HUES64 (cell line): ENCODE results near the gene CELSR1. TPM values are rescaled to one million over a fixed set of nuclear protein-coding genes. Genes with fewer than 3 reads are reported as not detected.

Source experiments
- H3K27ac ChIP-seq: 2 replicates; pipeline ENCODE4 v1.7.0; 2013; ENCODE audit warnings: low read depth, low read length, inconsistent platforms
- H3K27me3 ChIP-seq: 2 replicates; pipeline ENCODE4 v1.6.1; 2013; ENCODE audit warnings: mild to moderate bottlenecking, low read length; ENCODE audit not compliant: insufficient read depth
- H3K36me3 ChIP-seq: 2 replicates; pipeline ENCODE4 v1.6.1; 2013; ENCODE audit warnings: mild to moderate bottlenecking, low read length; ENCODE audit not compliant: insufficient read depth
- H3K4me1 ChIP-seq: 2 replicates; pipeline ENCODE4 v1.6.1; 2013; ENCODE audit warnings: mild to moderate bottlenecking, low read length, moderate library complexity; ENCODE audit not compliant: insufficient read depth
- H3K4me3 ChIP-seq: 2 replicates; pipeline ENCODE4 v1.5.1; 2013; ENCODE audit warnings: mild to moderate bottlenecking, low read length, moderate library complexity
- H3K9ac ChIP-seq: 2 replicates; pipeline ENCODE4 v1.6.1; 2013; ENCODE audit warnings: mild to moderate bottlenecking, low read depth, low read length
- H3K9me3 ChIP-seq: 2 replicates; pipeline ENCODE4 v1.6.1; 2013; ENCODE audit warnings: low read depth, low read length; ENCODE audit not compliant: insufficient read depth
- WGBS: fragments of 150-250, 120-280 bp; methylation state at CpG from one replicate; pipeline ENCODE4 v1.1.7; 2013; ENCODE audit warnings: missing lambda C conversion rate; 5-methylcytosine and 5-hydroxymethylcytosine counted together
- polyA plus RNA-seq, 2 experiments: library from polyadenylated mRNA; stranded (reverse); fragments of 50-300 nt; gene quantifications; one replicate each; pipeline ENCODE4 v1.2.3, GENCODE V29; 2013

CELSR1 gene
- 9.0 TPM for polyA plus RNA-seq (2013, experiment 1 of 2)
- polyA plus RNA-seq (2013, experiment 2 of 2) = 10.1 TPM

DNA sequence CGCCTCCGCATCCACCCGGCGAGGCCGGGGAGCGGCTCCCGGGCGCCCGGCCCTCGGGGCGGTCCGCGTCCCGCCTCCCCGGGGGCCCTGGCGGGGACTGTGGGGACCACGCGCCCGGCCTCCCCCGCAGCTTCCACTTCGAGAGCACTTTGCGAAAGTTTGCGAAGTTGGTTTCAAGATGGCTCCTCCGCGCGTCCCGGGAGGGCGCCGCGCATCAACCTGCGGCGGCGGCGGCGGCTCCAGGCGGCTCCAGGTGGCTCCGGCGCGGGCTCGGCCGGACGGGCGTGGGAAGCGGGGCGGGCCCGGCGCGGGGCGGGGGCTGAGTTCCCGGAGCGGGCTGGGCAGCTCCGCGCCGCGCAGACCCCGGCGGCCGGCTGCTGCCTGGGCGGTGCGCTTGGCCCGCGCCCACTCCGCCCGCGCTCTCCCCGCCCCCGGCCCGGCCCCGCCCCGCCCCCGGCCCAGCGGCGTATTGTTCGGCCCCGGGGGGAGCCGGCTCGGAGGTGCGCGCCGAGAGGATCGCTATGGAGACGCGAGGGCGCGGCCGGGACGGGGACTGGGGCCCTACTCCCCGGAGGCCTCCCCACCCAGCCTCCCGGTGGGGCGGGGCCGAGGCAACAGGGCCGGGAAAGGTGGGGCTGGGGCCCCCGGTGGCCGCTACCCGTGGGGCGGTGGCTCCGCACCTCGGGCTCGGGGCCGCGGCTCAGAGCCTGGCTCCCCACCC, at the start of gene CELSR1:
Gene CELSR1, minus strand, starts transcription at position 396 of the 721 bp plus-strand sequence. CDS start 450 bp downstream, outside the sequence.
- under 1% methylated on average over 101 of the region's 101 CpGs for WGBS
- Histone ChIP-seq H3K27ac (no peak within 1 kb of the TSS), H3K4me1 (no peaks in the 10 kb centered on the region), H3K27me3 (peaks cover 44% of the 10 kb centered on the region), H3K36me3 (peaks cover 17% of the 10 kb centered on the region), H3K4me3 (peak within 1 kb of the TSS; percentile 62), H3K9ac (peak within 1 kb of the TSS; percentile 66), H3K9me3 (no peaks in the 10 kb centered on the region)

DNA sequence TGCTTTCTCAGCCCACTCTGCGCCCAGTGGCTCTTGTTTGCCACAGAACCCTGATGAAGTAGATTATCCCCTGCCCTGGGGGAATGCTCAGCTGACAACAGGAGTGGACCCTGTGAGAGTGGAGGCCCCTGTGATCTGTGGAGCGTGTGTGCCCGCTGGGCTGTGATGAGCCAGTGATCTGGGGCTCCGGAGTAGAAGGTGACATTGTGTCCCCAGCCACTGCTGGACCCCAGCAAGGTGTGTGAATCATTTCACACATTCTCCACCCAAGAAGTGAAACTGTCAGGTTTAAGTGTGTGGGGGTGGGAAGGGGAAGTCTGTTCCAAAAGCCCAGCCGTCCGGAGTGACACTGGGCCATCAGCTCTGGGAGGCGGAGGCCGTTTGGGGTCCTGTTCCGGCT, 49.6 kb upstream of the CELSR1 start:
- Histone ChIP-seq H3K4me1 (peaks cover 6% of the 10 kb centered on the region), H3K9ac (no peak overlapping the region), H3K36me3 (no peaks in the 10 kb centered on the region), H3K4me3 (no peak overlapping the region), H3K27me3 (no peaks in the 10 kb centered on the region), H3K27ac (no peak overlapping the region), H3K9me3 (no peaks in the 10 kb centered on the region)
- 94% methylated on average over 9 of the region's 9 CpGs for WGBS

DNA sequence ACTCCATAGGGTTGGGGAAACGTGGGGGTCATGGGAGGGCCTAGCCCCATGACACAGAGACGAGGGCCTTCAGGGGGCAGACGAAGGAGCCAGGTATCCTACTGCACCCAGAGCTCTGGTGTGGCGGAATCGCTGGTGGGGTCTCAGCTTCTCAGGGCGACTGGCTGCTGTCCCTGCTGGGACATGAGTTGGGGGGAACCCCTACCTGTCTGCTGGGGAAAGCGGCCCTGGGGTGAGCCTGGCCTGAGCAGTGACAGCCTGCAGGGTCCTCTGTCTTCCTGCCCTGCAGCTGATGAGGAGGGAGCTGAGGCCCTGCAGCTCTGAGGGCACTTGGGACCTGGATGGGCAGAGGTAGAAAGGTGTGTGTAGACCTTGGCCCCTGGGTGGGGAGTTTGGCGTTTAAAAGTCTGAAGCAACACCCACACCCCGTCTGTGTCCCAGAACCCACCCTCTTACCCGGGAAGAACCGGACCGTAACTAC, 49.2 kb upstream of the CELSR1 start:
- Histone ChIP-seq H3K4me1 (peaks cover 6% of the 10 kb centered on the region), H3K27me3 (no peaks in the 10 kb centered on the region), H3K4me3 (no peak overlapping the region), H3K36me3 (no peaks in the 10 kb centered on the region), H3K9ac (no peak overlapping the region), H3K27ac (no peak overlapping the region), H3K9me3 (no peaks in the 10 kb centered on the region)
- 94% methylated on average over 12 of the region's 12 CpGs for WGBS

GRCh38 chr22:46586123-46586519, 48.7 kb upstream of the CELSR1 start:
- Histone ChIP-seq H3K9me3 (no peaks in the 10 kb centered on the region), H3K4me3 (no peak overlapping the region), H3K36me3 (no peaks in the 10 kb centered on the region), H3K4me1 (peaks cover 6% of the 10 kb centered on the region), H3K9ac (no peak overlapping the region), H3K27ac (no peak overlapping the region), H3K27me3 (no peaks in the 10 kb centered on the region)
- WGBS = 76% methylated on average over 12 of the region's 12 CpGs

GRCh38 chr22:46585340-46586122, 48.1 kb upstream of the CELSR1 start:
- WGBS = 93% methylated on average over 19 of the region's 19 CpGs
- no peak overlapping the region for H3K27ac ChIP-seq
- no peaks in the 10 kb centered on the region for H3K9me3 ChIP-seq
- H3K27me3 ChIP-seq = no peaks in the 10 kb centered on the region
- H3K4me1 ChIP-seq = peaks cover 6% of the 10 kb centered on the region
- H3K4me3 ChIP-seq = no peak overlapping the region
- no peak overlapping the region for H3K9ac ChIP-seq
- H3K36me3 ChIP-seq = no peaks in the 10 kb centered on the region

DNA sequence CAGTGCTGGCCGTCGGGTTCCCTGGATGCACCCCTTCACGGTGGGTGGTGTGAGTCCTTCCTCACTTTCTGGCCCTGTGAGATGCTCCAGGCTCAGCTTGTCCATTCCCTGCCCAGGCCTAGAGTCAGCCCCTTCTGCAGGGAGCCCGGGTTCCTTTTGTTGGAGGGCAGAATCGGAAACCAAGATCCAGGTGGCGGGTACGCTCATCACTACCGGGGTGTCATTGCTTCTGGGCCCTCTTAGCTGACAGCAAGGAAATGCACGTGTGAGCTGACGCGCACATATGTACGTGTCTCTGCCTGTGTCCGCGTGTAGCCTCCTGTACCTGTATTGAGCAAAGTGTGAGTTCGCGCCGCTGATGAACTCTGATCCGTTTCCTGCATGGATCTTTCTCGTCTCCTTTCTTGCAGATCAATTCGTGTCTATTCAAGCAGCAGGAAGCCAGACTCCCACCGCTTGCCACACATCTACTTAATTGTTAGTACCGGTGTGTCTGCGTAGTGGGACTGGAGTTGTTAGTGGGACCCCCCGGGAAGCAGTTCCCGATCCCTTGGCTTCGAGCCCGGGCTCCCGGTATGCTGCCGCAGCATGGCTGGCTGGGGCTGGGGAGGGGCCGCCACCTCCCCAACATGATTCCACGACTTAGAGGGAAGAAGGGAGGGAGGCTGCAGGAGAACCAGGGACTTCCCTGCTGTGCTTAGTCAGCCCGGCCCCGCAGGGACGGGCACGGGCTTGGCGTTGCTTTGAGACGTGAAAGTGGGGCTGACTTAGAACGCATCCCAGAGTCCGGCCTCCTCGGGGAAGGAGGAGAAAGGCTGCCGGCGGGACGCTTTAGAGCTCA, 46.9 kb upstream of the CELSR1 start:
- H3K9me3 ChIP-seq = no peaks in the 10 kb centered on the region
- 43% methylated on average over 42 of the region's 43 CpGs for WGBS
- no peak overlapping the region; the same call in 1 of the 2 replicates for H3K27ac ChIP-seq
- no peak overlapping the region for H3K9ac ChIP-seq
- no peak overlapping the region for H3K4me3 ChIP-seq
- H3K4me1 ChIP-seq = peaks cover 8% of the 10 kb centered on the region
- no peaks in the 10 kb centered on the region for H3K27me3 ChIP-seq
- H3K36me3 ChIP-seq = no peaks in the 10 kb centered on the region

- Histone ChIP-seq H3K27ac (no peak overlapping the region), H3K9me3 (no peaks in the 10 kb centered on the region), H3K4me1 (peaks cover 8% of the 10 kb centered on the region), H3K36me3 (no peaks in the 10 kb centered on the region), H3K27me3 (no peaks in the 10 kb centered on the region), H3K4me3 (no peak overlapping the region), H3K9ac (no peak overlapping the region)
- WGBS = 94% methylated on average over 11 of the region's 11 CpGs
These were observed 46.2 kb upstream of the CELSR1 start for GRCh38 chr22:46583571-46583970.

DNA sequence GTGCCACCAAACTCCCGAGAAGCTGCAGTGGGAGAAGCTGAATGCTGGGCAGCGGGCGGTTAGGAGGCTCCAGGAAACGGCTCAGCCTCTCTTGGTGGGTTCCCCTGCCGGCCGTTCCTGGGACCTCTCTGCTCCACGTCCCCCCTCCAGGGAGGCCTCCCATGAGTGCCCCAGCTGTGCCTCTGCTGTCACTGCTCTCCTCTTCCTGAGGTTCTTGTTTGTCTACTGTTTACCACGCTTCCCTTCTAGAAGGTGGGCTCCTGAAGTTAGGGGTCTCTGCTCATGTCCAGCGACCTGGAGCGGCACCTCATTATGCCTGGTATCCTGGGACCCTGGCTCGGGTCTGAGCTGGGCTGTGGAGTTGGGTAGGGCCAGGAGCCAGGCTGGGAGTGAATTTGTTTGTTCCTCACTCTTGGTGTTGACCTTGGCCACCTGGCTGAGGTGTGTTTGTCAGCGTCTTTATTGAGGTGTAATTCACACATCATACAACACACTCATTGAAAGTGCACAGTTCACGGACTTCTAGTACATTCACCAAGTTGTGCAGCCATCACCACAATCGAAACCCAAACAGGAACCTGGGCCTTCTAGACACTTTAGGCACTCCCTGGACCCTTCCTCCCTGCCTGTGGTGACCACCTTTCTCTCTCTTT, 45.0 kb upstream of the CELSR1 start:
- Histone ChIP-seq H3K4me1 (peaks cover 8% of the 10 kb centered on the region), H3K27ac (no peak overlapping the region), H3K9me3 (no peaks in the 10 kb centered on the region), H3K9ac (no peak overlapping the region), H3K27me3 (peaks cover 7% of the 10 kb centered on the region), H3K4me3 (no peak overlapping the region), H3K36me3 (no peaks in the 10 kb centered on the region)
- WGBS = 88% methylated on average over 14 of the region's 14 CpGs

DNA sequence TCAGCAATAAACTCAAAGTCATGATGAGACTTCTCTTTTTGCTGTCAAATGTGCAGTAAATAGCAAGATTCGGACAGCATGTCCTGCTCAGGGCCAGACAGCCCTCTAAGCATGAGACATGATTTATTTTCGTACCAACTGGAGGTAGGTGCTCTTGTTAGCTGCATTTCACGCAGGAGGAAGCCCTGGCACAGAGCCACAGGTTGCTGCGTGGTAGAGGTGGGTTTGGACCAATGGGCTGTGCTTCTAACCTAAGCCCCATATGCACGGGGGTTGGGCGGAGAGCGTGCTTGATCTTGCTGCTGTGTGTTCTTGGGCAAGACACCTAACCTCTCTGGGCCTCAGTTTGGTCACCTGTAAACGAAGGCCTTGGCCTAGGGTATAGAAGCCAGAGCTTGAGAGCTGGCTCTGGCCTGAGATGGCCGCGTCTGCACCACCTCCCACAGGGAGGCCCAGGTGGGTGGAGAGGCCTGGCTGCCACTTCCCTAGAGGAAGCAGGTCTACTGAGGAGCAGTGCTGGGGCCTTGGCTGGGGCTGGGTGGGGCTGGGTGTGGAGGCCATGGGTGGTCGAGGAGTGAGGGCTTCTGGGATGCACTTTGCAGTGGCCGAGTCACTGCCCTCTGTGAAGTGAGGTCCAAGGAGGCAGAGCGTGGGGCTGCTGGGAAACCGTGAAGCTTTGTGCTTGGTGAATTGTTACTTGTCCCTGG, 44.3 kb upstream of the CELSR1 start:
- Histone ChIP-seq H3K27me3 (peaks cover 7% of the 10 kb centered on the region), H3K36me3 (no peaks in the 10 kb centered on the region), H3K9me3 (no peaks in the 10 kb centered on the region), H3K4me3 (no peak overlapping the region), H3K4me1 (peaks cover 8% of the 10 kb centered on the region), H3K9ac (no peak overlapping the region), H3K27ac (no peak overlapping the region)
- 87% methylated on average over 14 of the region's 14 CpGs for WGBS

GRCh38 chr22:46580940-46581537, 43.6 kb upstream of the CELSR1 start:
- Histone ChIP-seq H3K4me3 (no peak overlapping the region), H3K4me1 (peaks cover 8% of the 10 kb centered on the region), H3K27me3 (peaks cover 12% of the 10 kb centered on the region), H3K36me3 (no peaks in the 10 kb centered on the region), H3K27ac (no peak overlapping the region), H3K9ac (no peak overlapping the region), H3K9me3 (no peaks in the 10 kb centered on the region)
- 85% methylated on average over 12 of the region's 13 CpGs for WGBS
